ENCODE data around the gene PACS1. TPM values are rescaled to one million over a fixed set of nuclear protein-coding genes. Genes with fewer than 3 reads are reported as not detected.
A peak's percentile ranks its signal among the peaks of the same experiment; 100 is the strongest.
"Not testable (repeated sequence)": the region's sequence is repeated elsewhere in the genome, so short reads cannot be mapped to it uniquely, and the experiment has no call there.

PACS1 gene
- polyA plus RNA-seq, 1 donor, result 30.3 TPM

- Histone ChIP-seq H3K4me3 (ENCODE audit: low read length) (no peak overlapping the region), H3K27ac (ENCODE audit: low read length) (no peak overlapping the region), H3K4me1 (ENCODE audit: control insufficient read depth, insufficient read depth, low read length) (peaks cover 14% of the 10 kb centered on the region), H3K27me3 (ENCODE audit: control insufficient read depth, insufficient read depth, low read length) (no peaks in the 10 kb centered on the region), H3K36me3 (ENCODE audit: control insufficient read depth, insufficient read depth, low read length) (no peaks in the 10 kb centered on the region), H3K9me3 (ENCODE audit: control insufficient read depth, low read depth, low read length) (no peaks in the 10 kb centered on the region)
- whole genome bisulfite sequencing (ENCODE audit: insufficient coverage, low lambda C conversion rate), result no CpG with 5 or more reads among the region's 3 CpGs
- DNase-seq, result no peak
Observed at GRCh38 chr11:66111158-66111557, 41.1 kb downstream of the PACS1 start.

GRCh38 chr11:66112041-66112491 lies 42.0 kb downstream of the PACS1 start:
- H3K27ac ChIP-seq (ENCODE audit: low read length), result no peak overlapping the region
- H3K4me1 ChIP-seq (ENCODE audit: control insufficient read depth, insufficient read depth, low read length), result peaks cover 14% of the 10 kb centered on the region
- no peak overlapping the region for H3K4me3 ChIP-seq (ENCODE audit: low read length)
- H3K27me3 ChIP-seq (ENCODE audit: control insufficient read depth, insufficient read depth, low read length), result no peaks in the 10 kb centered on the region
- DNase-seq, result no peak
- H3K9me3 ChIP-seq (ENCODE audit: control insufficient read depth, low read depth, low read length), result no peaks in the 10 kb centered on the region
- no peaks in the 10 kb centered on the region for H3K36me3 ChIP-seq (ENCODE audit: control insufficient read depth, insufficient read depth, low read length)
- WGBS (ENCODE audit: insufficient coverage, low lambda C conversion rate), result 80% methylated on average over 7 of the region's 9 CpGs

GRCh38 chr11:66112601-66113499 lies 42.8 kb downstream of the PACS1 start:
- H3K9me3 ChIP-seq (ENCODE audit: control insufficient read depth, low read depth, low read length), result no peaks in the 10 kb centered on the region

DNA sequence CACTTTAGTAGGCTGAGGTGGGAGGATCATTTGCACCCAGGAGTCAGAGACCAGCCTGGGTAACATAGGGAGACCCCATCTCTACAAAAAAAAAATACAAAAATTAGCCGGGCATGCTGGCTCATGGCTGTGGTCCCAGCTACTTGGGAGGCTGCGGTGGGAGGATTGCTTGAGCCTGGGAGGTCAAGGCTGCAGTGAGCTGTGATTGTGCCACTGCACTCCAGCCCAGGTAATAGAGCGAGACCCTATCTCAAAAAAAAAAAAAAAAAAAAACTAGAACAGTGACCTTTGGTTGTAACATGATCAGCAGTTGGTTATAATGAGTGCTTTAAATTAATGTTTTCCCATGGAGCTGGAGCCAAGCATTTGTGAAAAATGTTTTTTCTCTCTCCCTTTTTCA lies 44.9 kb downstream of the PACS1 start:
- DNase-seq; H3K36me3 ChIP-seq (ENCODE audit: control insufficient read depth, insufficient read depth, low read length); H3K4me3 ChIP-seq (ENCODE audit: low read length); H3K9me3 ChIP-seq (ENCODE audit: control insufficient read depth, low read depth, low read length); H3K27ac ChIP-seq (ENCODE audit: low read length); H3K27me3 ChIP-seq (ENCODE audit: control insufficient read depth, insufficient read depth, low read length): not testable (repeated sequence)
- no CpG with 5 or more reads among the region's 3 CpGs for WGBS (ENCODE audit: insufficient coverage, low lambda C conversion rate)
- H3K4me1 ChIP-seq (ENCODE audit: control insufficient read depth, insufficient read depth, low read length), result peaks cover 20% of the 10 kb centered on the region

More at GRCh38 chr11:66112601-66113499, 42.8 kb downstream of the PACS1 start:
- 0% methylated on average over 1 of the region's 3 CpGs for WGBS (ENCODE audit: insufficient coverage, low lambda C conversion rate)
- no peak overlapping the region for H3K4me3 ChIP-seq (ENCODE audit: low read length)
- H3K27ac ChIP-seq (ENCODE audit: low read length), result no peak overlapping the region
- H3K4me1 ChIP-seq (ENCODE audit: control insufficient read depth, insufficient read depth, low read length), result peaks cover 14% of the 10 kb centered on the region
- H3K36me3 ChIP-seq (ENCODE audit: control insufficient read depth, insufficient read depth, low read length), result no peaks in the 10 kb centered on the region
- H3K27me3 ChIP-seq (ENCODE audit: control insufficient read depth, insufficient read depth, low read length), result no peaks in the 10 kb centered on the region
- DNase-seq, result peak; percentile 33 to 66

DNA sequence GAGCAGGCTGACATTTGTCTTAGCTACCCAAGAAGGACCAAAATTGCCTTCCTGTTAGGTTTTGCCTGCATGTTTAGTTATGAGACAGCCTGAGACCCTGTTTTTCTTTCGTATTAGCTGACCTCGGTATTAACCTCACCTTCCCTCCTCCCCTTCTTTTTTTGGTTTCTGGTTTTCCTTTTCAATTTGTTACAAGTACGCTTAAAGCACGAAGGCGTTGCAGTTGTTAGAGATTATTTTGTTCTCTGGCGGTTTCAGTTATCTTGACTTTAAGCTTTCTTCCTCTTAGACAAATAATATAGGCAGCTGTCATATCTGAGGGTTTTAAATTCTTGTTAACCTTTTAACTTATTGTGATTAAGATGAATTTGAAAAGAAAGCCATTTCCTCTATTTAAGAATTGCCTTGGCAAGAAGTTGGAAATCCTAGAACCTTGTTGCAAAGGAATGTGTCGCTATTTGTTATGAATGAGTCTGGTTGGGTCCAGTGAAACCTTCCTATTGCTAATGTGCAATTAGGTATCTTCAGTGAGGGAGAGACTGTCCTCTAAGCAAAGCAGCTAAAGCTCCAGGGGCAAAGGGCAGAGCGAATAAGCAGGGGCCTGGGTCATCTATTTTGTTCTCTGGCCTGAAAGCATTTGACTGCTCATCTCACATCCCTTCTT lies 45.7 kb downstream of the PACS1 start:
- 7% methylated on average over 2 of the region's 8 CpGs for WGBS (ENCODE audit: insufficient coverage, low lambda C conversion rate)
- Histone ChIP-seq H3K27me3 (ENCODE audit: control insufficient read depth, insufficient read depth, low read length) (no peaks in the 10 kb centered on the region), H3K4me1 (ENCODE audit: control insufficient read depth, insufficient read depth, low read length) (peaks cover 20% of the 10 kb centered on the region), H3K9me3 (ENCODE audit: control insufficient read depth, low read depth, low read length) (no peaks in the 10 kb centered on the region), H3K4me3 (ENCODE audit: low read length) (no peak overlapping the region), H3K27ac (ENCODE audit: low read length) (no peak overlapping the region), H3K36me3 (ENCODE audit: control insufficient read depth, insufficient read depth, low read length) (no peaks in the 10 kb centered on the region)
- peak in 1 of 2 donors; percentile 35 for DNase-seq

- Histone ChIP-seq H3K4me1 (ENCODE audit: control insufficient read depth, insufficient read depth, low read length) (peaks cover 20% of the 10 kb centered on the region), H3K9me3 (ENCODE audit: control insufficient read depth, low read depth, low read length) (no peaks in the 10 kb centered on the region), H3K27me3 (ENCODE audit: control insufficient read depth, insufficient read depth, low read length) (no peaks in the 10 kb centered on the region), H3K27ac (ENCODE audit: low read length) (no peak overlapping the region), H3K36me3 (ENCODE audit: control insufficient read depth, insufficient read depth, low read length) (no peaks in the 10 kb centered on the region), H3K4me3 (ENCODE audit: low read length) (no peak overlapping the region)
- 40% methylated on average over 1 of the region's 7 CpGs for WGBS (ENCODE audit: insufficient coverage, low lambda C conversion rate)
- DNase-seq, result no peak
Observed at GRCh38 chr11:66116576-66117361, 46.7 kb downstream of the PACS1 start.

- Histone ChIP-seq H3K36me3 (ENCODE audit: control insufficient read depth, insufficient read depth, low read length) (no peaks in the 10 kb centered on the region), H3K4me1 (ENCODE audit: control insufficient read depth, insufficient read depth, low read length) (peaks cover 12% of the 10 kb centered on the region), H3K4me3 (ENCODE audit: low read length) (no peak overlapping the region), H3K9me3 (ENCODE audit: control insufficient read depth, low read depth, low read length) (no peaks in the 10 kb centered on the region), H3K27ac (ENCODE audit: low read length) (peak overlapping the region; percentile 25), H3K27me3 (ENCODE audit: control insufficient read depth, insufficient read depth, low read length) (no peaks in the 10 kb centered on the region)
- no peak for DNase-seq
- no CpG with 5 or more reads among the region's 3 CpGs for WGBS (ENCODE audit: insufficient coverage, low lambda C conversion rate)
Observed at GRCh38 chr11:66118847-66119246, 48.8 kb downstream of the PACS1 start.

DNA sequence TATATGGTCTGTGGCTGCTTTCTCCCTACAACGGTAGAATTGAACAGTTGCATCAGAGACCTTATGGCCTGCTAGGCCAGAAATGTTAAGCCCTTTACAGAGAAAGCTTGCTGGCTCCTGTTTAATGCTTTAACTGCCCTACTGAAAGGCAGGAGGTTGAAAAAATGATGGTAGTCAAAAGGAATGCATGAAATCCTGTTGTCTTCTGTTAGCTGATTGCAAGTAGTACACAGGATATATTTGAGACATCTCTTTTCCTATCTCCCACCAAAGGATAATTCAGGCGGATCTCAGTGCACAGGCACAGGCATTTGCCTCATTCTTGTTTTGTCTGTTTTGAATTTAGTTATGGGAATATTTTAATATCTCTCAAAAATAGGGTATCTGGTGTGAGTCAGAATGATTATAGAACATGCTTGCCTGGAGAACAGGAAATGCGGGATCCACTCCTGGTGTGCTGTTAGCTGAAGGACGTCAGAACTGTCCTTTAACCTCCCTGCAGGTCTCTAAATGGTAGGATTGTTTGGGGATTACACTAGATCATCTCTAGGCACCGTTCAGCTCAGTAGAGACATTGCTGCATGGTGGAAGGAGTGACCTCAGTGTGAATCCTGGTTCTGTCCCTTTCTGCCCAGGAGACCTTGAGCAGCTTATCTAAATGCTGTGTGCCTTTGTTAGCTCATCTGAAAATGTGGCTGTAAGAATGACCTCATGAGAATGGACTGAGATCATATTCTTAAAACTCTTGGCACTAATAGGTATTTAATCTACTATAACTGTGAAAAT lies 49.5 kb downstream of the PACS1 start:
- DNase-seq, result peak in 1 of 2 donors; percentile 71

GRCh38 chr11:66121466-66121865 lies 51.4 kb downstream of the PACS1 start:
- no peak overlapping the region for H3K27ac ChIP-seq (ENCODE audit: low read length)
- 100% methylated on average over 1 of the region's 2 CpGs for WGBS (ENCODE audit: insufficient coverage, low lambda C conversion rate)
- H3K4me3 ChIP-seq (ENCODE audit: low read length), result no peak overlapping the region
- no peak for DNase-seq
- H3K36me3 ChIP-seq (ENCODE audit: control insufficient read depth, insufficient read depth, low read length), result no peaks in the 10 kb centered on the region
- no peaks in the 10 kb centered on the region for H3K27me3 ChIP-seq (ENCODE audit: control insufficient read depth, insufficient read depth, low read length)
- no peaks in the 10 kb centered on the region for H3K9me3 ChIP-seq (ENCODE audit: control insufficient read depth, low read depth, low read length)
- H3K4me1 ChIP-seq (ENCODE audit: control insufficient read depth, insufficient read depth, low read length), result peaks cover 6% of the 10 kb centered on the region

More for the DNA sequence above, 49.5 kb downstream of the PACS1 start:
- WGBS (ENCODE audit: insufficient coverage, low lambda C conversion rate), result no CpG with 5 or more reads among the region's 5 CpGs
- Histone ChIP-seq H3K4me3 (ENCODE audit: low read length) (no peak overlapping the region), H3K9me3 (ENCODE audit: control insufficient read depth, low read depth, low read length) (no peaks in the 10 kb centered on the region), H3K4me1 (ENCODE audit: control insufficient read depth, insufficient read depth, low read length) (peaks cover 12% of the 10 kb centered on the region), H3K27me3 (ENCODE audit: control insufficient read depth, insufficient read depth, low read length) (no peaks in the 10 kb centered on the region), H3K36me3 (ENCODE audit: control insufficient read depth, insufficient read depth, low read length) (no peaks in the 10 kb centered on the region), H3K27ac (ENCODE audit: low read length) (peak overlapping the region; percentile 25)
